Prostate gland (tissue), 2 donors: Measurements from ENCODE around the gene KRTAP2-4.
"Not testable (repeated sequence)": the region's sequence is repeated elsewhere in the genome, so short reads cannot be mapped to it uniquely, and the experiment has no call there.

ENCODE experiments used
- POLR2A ChIP-seq: fragments of 450-650 bp; IDR thresholded peaks from one replicate; pipeline ENCODE4 v1.6.1; 2016; ENCODE audit warnings: antibody characterized with exemption, mild to moderate bottlenecking
- TF ChIP-seq, protein P1 (sequence below), 4 experiments: fragments of 200-600 bp in 2 of 4; fragments of 450-650 bp in 2 of 4; sonication (generic) in 2 of 4; IDR thresholded peaks; 1 replicate in 3 of 4; 2 replicates in 1 of 4; pipeline ENCODE4 v1.5.1; 2016 to 2019; ENCODE audit warnings: antibody characterized with exemption in 4 of 4, mild to moderate bottlenecking in 2 of 4, moderate library complexity in 2 of 4

- TF ChIP-seq, protein P1, sequence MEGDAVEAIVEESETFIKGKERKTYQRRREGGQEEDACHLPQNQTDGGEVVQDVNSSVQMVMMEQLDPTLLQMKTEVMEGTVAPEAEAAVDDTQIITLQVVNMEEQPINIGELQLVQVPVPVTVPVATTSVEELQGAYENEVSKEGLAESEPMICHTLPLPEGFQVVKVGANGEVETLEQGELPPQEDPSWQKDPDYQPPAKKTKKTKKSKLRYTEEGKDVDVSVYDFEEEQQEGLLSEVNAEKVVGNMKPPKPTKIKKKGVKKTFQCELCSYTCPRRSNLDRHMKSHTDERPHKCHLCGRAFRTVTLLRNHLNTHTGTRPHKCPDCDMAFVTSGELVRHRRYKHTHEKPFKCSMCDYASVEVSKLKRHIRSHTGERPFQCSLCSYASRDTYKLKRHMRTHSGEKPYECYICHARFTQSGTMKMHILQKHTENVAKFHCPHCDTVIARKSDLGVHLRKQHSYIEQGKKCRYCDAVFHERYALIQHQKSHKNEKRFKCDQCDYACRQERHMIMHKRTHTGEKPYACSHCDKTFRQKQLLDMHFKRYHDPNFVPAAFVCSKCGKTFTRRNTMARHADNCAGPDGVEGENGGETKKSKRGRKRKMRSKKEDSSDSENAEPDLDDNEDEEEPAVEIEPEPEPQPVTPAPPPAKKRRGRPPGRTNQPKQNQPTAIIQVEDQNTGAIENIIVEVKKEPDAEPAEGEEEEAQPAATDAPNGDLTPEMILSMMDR (IDR thresholded peaks at IDR 0.05): not testable (repeated sequence)
- TF ChIP-seq POLR2A: not testable (repeated sequence)
Observed at GRCh38 chr17:41046735-41047465, 18.8 kb downstream of the KRTAP2-4 start, which contains the start of gene KRTAP2-1.
